Endometrium (tissue), 2 donors: Measurements from ENCODE around the gene ENKUR.

Experiments
- FAIRE-seq: peaks from 2 replicates; lab custom pipeline; 2012; peaks lifted over from hg19 to GRCh38; lab: Jason Lieb, UNC
- donor health status: control.
- donor health status: control.

The ENKUR gene

GRCh38 chr10:25015828-25016375 is at the start of gene ENKUR:
ENKUR (minus strand) TSS chr10:25016158; CDS start chr10:25015936, 222 bp downstream.
- FAIRE-seq = no peak

- no peak for FAIRE-seq
These were observed 48.4 kb upstream of the ENKUR start for GRCh38 chr10:25064401-25064800.

- no peak for FAIRE-seq
These were observed 47.7 kb upstream of the ENKUR start for GRCh38 chr10:25063644-25064043.

GRCh38 chr10:25063157-25063556 is 47.2 kb upstream of the ENKUR start:
- FAIRE-seq = no peak

- FAIRE-seq = no peak
These were observed 45.9 kb upstream of the ENKUR start for GRCh38 chr10:25061711-25062449.

- FAIRE-seq = no peak
These were observed 45.2 kb upstream of the ENKUR start for GRCh38 chr10:25061125-25061524.

GRCh38 chr10:25059990-25060389 is 44.0 kb upstream of the ENKUR start:
- no peak for FAIRE-seq

- no peak for FAIRE-seq
These were observed 41.9 kb upstream of the ENKUR start for GRCh38 chr10:25057886-25058285.

GRCh38 chr10:25056726-25057125 is 40.8 kb upstream of the ENKUR start:
- FAIRE-seq = no peak

GRCh38 chr10:25052012-25052411 is 36.1 kb upstream of the ENKUR start:
- FAIRE-seq = no peak

GRCh38 chr10:25050402-25050801 is 34.4 kb upstream of the ENKUR start:
- FAIRE-seq = no peak

GRCh38 chr10:25049966-25050365 is 34.0 kb upstream of the ENKUR start:
- FAIRE-seq = no peak

GRCh38 chr10:25048450-25048849 is 32.5 kb upstream of the ENKUR start:
- FAIRE-seq = no peak

- FAIRE-seq = no peak
These were observed 31.8 kb upstream of the ENKUR start for GRCh38 chr10:25047591-25048301.

GRCh38 chr10:25047088-25047487 is 31.1 kb upstream of the ENKUR start:
- FAIRE-seq = no peak

GRCh38 chr10:25046641-25047040 is 30.7 kb upstream of the ENKUR start:
- no peak for FAIRE-seq

GRCh38 chr10:25039531-25039930 is 23.6 kb upstream of the ENKUR start:
- FAIRE-seq = no peak

GRCh38 chr10:25038325-25038724 is 22.4 kb upstream of the ENKUR start:
- no peak for FAIRE-seq

- no peak for FAIRE-seq
These were observed 20.4 kb upstream of the ENKUR start for GRCh38 chr10:25036381-25036780.

GRCh38 chr10:25029519-25029918 is 13.6 kb upstream of the ENKUR start:
- FAIRE-seq = no peak

- no peak for FAIRE-seq
These were observed 12.8 kb upstream of the ENKUR start for GRCh38 chr10:25028711-25029110.

GRCh38 chr10:25026463-25026862 is 10.5 kb upstream of the ENKUR start:
- FAIRE-seq = peak; percentile 68

GRCh38 chr10:25024528-25024927 is 8.6 kb upstream of the ENKUR start:
- FAIRE-seq = no peak
